ENCODE results near the gene SLC49A4. TPM values are rescaled to one million over a fixed set of nuclear protein-coding genes. Genes with fewer than 3 reads are reported as not detected.

The SLC49A4 gene
- total and polyA plus RNA-seq, 2 of the 8 experiments (the other 6 are each of a cell fraction or from before 2014, with no cell fraction given): 9.5 to 10.2 TPM

DNA sequence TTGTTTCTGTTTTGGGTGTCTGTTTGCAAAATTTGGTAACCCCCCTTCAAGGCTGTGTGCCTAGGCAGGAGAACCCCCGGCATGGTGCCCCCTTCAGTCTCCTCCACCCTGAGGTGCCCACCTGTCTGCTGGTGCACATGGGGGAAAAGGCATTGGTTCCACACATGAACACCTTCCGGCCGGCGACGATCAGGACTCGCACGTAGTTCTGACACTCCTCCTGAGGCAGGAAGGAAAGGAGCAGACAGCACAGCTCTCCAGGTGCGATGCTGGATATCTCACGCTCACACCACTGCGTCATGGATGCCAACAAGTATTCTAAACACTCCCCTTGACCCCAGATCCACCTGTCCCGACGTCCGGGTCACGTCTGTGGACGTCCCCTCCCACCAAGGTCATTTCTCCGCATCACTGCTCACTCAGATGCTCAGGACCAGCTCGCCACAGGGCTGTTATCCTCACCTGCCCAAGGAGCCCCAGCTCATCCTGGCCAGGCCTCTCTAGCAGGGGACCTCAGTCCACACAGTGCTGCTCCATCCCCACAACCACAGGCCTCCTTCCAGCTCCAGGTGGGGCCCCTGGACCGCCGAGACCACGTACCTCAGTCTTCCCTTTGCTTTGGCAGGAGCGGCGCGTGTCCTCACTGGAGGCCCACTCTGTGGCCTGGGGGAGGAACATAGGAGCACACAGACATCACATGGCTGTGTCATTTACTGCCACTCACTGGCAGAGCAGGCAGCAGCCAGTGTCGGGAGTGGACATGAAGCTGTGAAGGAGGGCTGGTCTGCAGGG, 133.7 kb downstream of the SLC49A4 start (continued):
- no peak for TF ChIP-seq E2F6 (IDR thresholded peaks at IDR 0.05)
- no peak for TF ChIP-seq SIRT6 (IDR thresholded peaks at IDR 0.05; ENCODE audit: low read length)
- no peak for TF ChIP-seq SIN3A (conservative IDR thresholded peaks at IDR 0.05 in 1 of 2, IDR thresholded peaks at IDR 0.05 in 1 of 2; ENCODE audit: low read depth in 1 of 2, low read length in 2 of 2)
- TF ChIP-seq KDM1A (IDR thresholded peaks at IDR 0.05; ENCODE audit: borderline replicate concordance, low read length): no peak
- no peak for TF ChIP-seq NANOG (IDR thresholded peaks at IDR 0.05; ENCODE audit: insufficient read depth, low read depth, low read length, poor library complexity, severe bottlenecking)

Data from H1 (cell line).